SU-DHL-6 (cell line): ENCODE data around the gene CKMT1B.

ENCODE experiments used
- EZH2phosphoT487 ChIP-seq: fragments of 200-600 bp; sonication (generic), shearing (Covaris generic); conservative IDR thresholded peaks from 2 replicates; pipeline ENCODE4 v1.6.1; 2018; ENCODE audit warnings: mild to moderate bottlenecking, antibody characterized with exemption, low read length, moderate library complexity, mixed read lengths
- TF ChIP-seq, protein P1 (sequence below): fragments of 200-600 bp; sonication (generic); IDR thresholded peaks from one replicate; pipeline ENCODE4 v1.5.1; 2017; ENCODE audit warnings: antibody characterized with exemption, mild to moderate bottlenecking, low read length, moderate library complexity; ENCODE audit not compliant: insufficient read depth, poor library complexity, severe bottlenecking

DNA sequence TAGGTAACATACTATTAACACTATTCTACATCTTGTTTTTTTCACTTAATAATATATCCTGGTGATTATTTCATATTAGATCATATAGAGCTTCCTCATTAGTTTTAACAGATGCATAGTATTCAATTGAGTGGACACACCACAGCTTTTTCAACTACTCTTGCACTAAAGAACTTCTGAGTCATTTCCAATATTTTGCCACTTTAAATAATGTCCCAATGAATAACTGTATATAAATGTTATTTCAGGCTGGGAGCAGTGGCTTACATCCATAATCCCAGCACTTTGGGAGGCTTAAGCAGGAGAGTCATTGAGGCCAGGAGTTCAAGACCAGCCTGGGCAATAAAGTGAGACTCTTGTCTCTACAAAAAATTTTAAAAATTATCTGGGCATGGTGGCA is 49.6 kb upstream of the CKMT1B start:
- TF ChIP-seq, protein P1, sequence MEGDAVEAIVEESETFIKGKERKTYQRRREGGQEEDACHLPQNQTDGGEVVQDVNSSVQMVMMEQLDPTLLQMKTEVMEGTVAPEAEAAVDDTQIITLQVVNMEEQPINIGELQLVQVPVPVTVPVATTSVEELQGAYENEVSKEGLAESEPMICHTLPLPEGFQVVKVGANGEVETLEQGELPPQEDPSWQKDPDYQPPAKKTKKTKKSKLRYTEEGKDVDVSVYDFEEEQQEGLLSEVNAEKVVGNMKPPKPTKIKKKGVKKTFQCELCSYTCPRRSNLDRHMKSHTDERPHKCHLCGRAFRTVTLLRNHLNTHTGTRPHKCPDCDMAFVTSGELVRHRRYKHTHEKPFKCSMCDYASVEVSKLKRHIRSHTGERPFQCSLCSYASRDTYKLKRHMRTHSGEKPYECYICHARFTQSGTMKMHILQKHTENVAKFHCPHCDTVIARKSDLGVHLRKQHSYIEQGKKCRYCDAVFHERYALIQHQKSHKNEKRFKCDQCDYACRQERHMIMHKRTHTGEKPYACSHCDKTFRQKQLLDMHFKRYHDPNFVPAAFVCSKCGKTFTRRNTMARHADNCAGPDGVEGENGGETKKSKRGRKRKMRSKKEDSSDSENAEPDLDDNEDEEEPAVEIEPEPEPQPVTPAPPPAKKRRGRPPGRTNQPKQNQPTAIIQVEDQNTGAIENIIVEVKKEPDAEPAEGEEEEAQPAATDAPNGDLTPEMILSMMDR: no peak
- no peak for TF ChIP-seq EZH2phosphoT487
